ENCODE results near the gene ZFY. TPM values are rescaled to one million over a fixed set of nuclear protein-coding genes. Genes with fewer than 3 reads are reported as not detected.

ZFY gene
- total RNA-seq, 6 experiments from 2014 or later = 5.5 TPM; not detected in 5

GRCh38 chrY:2934078-2934477 is 1.1 kb upstream of the ZFY start:
- no peaks in the 10 kb centered on the region for H3K27me3 ChIP-seq
- intact Hi-C loops (cut with DNase I) = no loop called here
- no peaks in the 10 kb centered on the region for H3K9me3 ChIP-seq
- peak in 1 of 4 donors; percentile 37 for ATAC-seq
- TF ChIP-seq CTCF (IDR thresholded peaks at IDR 0.05) (no peak), POLR2A (IDR thresholded peaks at IDR 0.05) (no peak)
- no peaks in the 10 kb centered on the region for H3K36me3 ChIP-seq
- DNase-seq = peak in 1 of 3 donors; percentile 45
- H3K4me3 ChIP-seq = no peak overlapping the region
- no peaks in the 10 kb centered on the region for H3K4me1 ChIP-seq
- no peak overlapping the region for H3K27ac ChIP-seq
- no CpG with 5 or more reads among the region's 10 CpGs for WGBS (ENCODE audit: insufficient coverage, low coverage, low lambda C conversion rate, missing lambda C conversion rate)

- DNase-seq (peak in 1 of 3 donors; percentile 88), ATAC-seq (peak in 1 of 4 donors; percentile 89)
- Histone ChIP-seq H3K4me3 (no peak overlapping the region), H3K9me3 (no peaks in the 10 kb centered on the region), H3K27me3 (no peaks in the 10 kb centered on the region), H3K27ac (no peak overlapping the region), H3K36me3 (no peaks in the 10 kb centered on the region), H3K4me1 (no peaks in the 10 kb centered on the region)
- no CpG with 5 or more reads among the region's 63 CpGs for WGBS (ENCODE audit: insufficient coverage, low coverage, low lambda C conversion rate, missing lambda C conversion rate)
- TF ChIP-seq CTCF (IDR thresholded peaks at IDR 0.05) (no peak), POLR2A (IDR thresholded peaks at IDR 0.05) (no peak)
- intact Hi-C loops (cut with DNase I) = no loop called here
Observed at GRCh38 chrY:2935716-2936435, 695 bp downstream of the ZFY start.

- no peak for TF ChIP-seq CTCF (IDR thresholded peaks at IDR 0.05)
- TF ChIP-seq POLR2A (IDR thresholded peaks at IDR 0.05) = no peak
- Histone ChIP-seq H3K27me3 (no peaks in the 10 kb centered on the region), H3K4me3 (no peak overlapping the region), H3K36me3 (no peaks in the 10 kb centered on the region), H3K27ac (no peak overlapping the region), H3K4me1 (no peaks in the 10 kb centered on the region), H3K9me3 (no peaks in the 10 kb centered on the region)
- DNase-seq = no peak
- no CpG with 5 or more reads among the region's 6 CpGs for WGBS (ENCODE audit: insufficient coverage, low coverage, low lambda C conversion rate, missing lambda C conversion rate)
- intact Hi-C loops (cut with DNase I) = no loop called here
- ATAC-seq = no peak
Observed at GRCh38 chrY:2936436-2936750, 1.2 kb downstream of the ZFY start.

GRCh38 chrY:2937149-2937548 is 2.0 kb downstream of the ZFY start:
- DNase-seq = no peak
- ATAC-seq = no peak
- intact Hi-C loops (cut with DNase I) = no loop called here
- no CpG with 5 or more reads among the region's 19 CpGs for WGBS (ENCODE audit: insufficient coverage, low coverage, low lambda C conversion rate, missing lambda C conversion rate)
- no peaks in the 10 kb centered on the region for H3K27me3 ChIP-seq
- H3K9me3 ChIP-seq = no peaks in the 10 kb centered on the region
- no peaks in the 10 kb centered on the region for H3K4me1 ChIP-seq
- H3K27ac ChIP-seq = no peak overlapping the region
- no peaks in the 10 kb centered on the region for H3K36me3 ChIP-seq
- TF ChIP-seq POLR2A (IDR thresholded peaks at IDR 0.05) (no peak), CTCF (IDR thresholded peaks at IDR 0.05) (no peak)
- no peak overlapping the region for H3K4me3 ChIP-seq

Data from right lobe of liver (tissue), 6 donors.